ENCODE results near the gene GEMIN5. TPM values are rescaled to one million over a fixed set of nuclear protein-coding genes. Genes with fewer than 3 reads are reported as not detected.

GEMIN5 gene
- total RNA-seq, 1 donor from 2014 or later, result 13.9 TPM

DNA sequence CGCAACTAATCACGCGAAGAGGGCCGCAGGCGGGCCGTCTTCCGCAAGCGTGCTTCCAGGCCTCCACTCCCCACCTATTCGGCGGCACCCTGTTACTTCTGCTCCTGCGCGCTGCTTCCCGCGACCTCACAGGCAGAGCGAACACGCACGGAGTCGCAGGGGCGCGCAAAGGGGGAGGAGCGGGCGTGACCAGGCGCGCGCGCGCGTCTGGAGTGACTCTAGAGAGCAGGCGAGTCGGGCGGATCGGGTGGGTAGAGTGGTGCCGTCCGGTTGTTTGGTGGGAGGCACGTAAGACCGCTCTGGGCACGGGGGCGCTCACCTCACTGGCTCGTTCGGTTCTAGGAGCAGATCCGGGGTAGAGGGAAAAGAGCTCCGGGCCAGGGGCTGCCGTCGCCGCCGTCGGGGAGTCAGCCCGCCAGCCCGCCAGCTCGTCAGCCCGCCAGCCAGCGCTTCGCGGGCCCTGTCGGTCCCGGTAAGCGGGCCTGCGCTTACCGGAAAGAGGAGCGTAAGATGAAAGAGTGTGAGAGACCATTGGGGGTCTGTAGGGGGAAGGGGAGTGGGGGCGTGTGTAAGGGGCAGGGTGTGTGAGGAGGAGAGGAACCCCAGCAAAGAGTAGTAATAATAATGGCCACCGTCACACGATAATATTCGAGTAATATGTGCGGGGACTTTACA, 79.6 kb downstream of the GEMIN5 start, which contains the start of gene CNOT8:
CNOT8 (plus strand) TSS at position 331 of the 675 bp plus-strand sequence. CDS start 4,652 bp downstream, outside the sequence.
- H3K9me3 Mint-ChIP-seq (ENCODE audit: unreplicated experiment), result peaks cover 11% of the 10 kb centered on the region
- DNase-seq, result peak; percentile 98
- H3K27me3 Mint-ChIP-seq (ENCODE audit: unreplicated experiment), result peaks cover 14% of the 10 kb centered on the region
- no peaks in the 10 kb centered on the region for H3K36me3 Mint-ChIP-seq (ENCODE audit: unreplicated experiment)
- peak within 1 kb of the TSS; percentile 98 for H3K4me3 Mint-ChIP-seq (ENCODE audit: unreplicated experiment)
- no peak for TF ChIP-seq CTCF (IDR thresholded peaks at IDR 0.05; ENCODE audit: partially characterized antibody, unreplicated experiment)
- peaks cover 17% of the 10 kb centered on the region for H3K4me1 Mint-ChIP-seq (ENCODE audit: low read depth, unreplicated experiment)
- peak within 1 kb of the TSS; percentile 94 for H3K27ac Mint-ChIP-seq (ENCODE audit: unreplicated experiment)

- Mint-ChIP-seq H3K27me3 (ENCODE audit: unreplicated experiment) (peaks cover 14% of the 10 kb centered on the region), H3K36me3 (ENCODE audit: unreplicated experiment) (no peaks in the 10 kb centered on the region), H3K4me1 (ENCODE audit: low read depth, unreplicated experiment) (peaks cover 16% of the 10 kb centered on the region), H3K9me3 (ENCODE audit: unreplicated experiment) (peaks cover 11% of the 10 kb centered on the region), H3K27ac (ENCODE audit: unreplicated experiment) (peak overlapping the region; percentile 94), H3K4me3 (ENCODE audit: unreplicated experiment) (peak overlapping the region; percentile 98)
- TF ChIP-seq CTCF (IDR thresholded peaks at IDR 0.05; ENCODE audit: partially characterized antibody, unreplicated experiment), result peak; percentile 23
- DNase-seq, result peak; percentile 94
Observed at GRCh38 chr5:154857530-154858296, 80.3 kb downstream of the GEMIN5 start.

DNA sequence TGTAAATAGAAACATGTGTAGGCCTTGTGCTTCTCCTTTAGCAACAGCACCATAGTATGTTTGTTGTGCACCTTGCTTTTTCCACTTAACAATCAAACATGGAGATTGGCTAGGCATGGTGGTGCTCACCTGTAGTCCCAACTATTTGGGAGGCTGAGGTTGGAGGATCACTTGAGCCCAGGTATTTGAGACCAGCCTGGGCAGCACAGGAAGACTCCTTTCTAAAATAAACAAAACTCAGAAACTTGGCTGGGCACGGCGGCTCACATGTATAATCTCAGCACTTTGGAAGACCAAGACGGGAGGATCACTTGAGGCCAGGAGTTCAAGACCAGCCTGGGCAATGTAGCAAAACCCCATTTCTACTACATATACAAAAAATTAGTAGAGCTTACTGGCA, 86.7 kb downstream of the GEMIN5 start:
- no peaks in the 10 kb centered on the region for H3K36me3 Mint-ChIP-seq (ENCODE audit: unreplicated experiment)
- no peaks in the 10 kb centered on the region for H3K27me3 Mint-ChIP-seq (ENCODE audit: unreplicated experiment)
- no peak overlapping the region for H3K27ac Mint-ChIP-seq (ENCODE audit: unreplicated experiment)
- H3K4me1 Mint-ChIP-seq (ENCODE audit: low read depth, unreplicated experiment), result peaks cover 5% of the 10 kb centered on the region
- no peak for DNase-seq
- H3K9me3 Mint-ChIP-seq (ENCODE audit: unreplicated experiment), result peaks cover 3% of the 10 kb centered on the region
- TF ChIP-seq CTCF (IDR thresholded peaks at IDR 0.05; ENCODE audit: partially characterized antibody, unreplicated experiment), result no peak
- H3K4me3 Mint-ChIP-seq (ENCODE audit: unreplicated experiment), result no peak overlapping the region

DNA sequence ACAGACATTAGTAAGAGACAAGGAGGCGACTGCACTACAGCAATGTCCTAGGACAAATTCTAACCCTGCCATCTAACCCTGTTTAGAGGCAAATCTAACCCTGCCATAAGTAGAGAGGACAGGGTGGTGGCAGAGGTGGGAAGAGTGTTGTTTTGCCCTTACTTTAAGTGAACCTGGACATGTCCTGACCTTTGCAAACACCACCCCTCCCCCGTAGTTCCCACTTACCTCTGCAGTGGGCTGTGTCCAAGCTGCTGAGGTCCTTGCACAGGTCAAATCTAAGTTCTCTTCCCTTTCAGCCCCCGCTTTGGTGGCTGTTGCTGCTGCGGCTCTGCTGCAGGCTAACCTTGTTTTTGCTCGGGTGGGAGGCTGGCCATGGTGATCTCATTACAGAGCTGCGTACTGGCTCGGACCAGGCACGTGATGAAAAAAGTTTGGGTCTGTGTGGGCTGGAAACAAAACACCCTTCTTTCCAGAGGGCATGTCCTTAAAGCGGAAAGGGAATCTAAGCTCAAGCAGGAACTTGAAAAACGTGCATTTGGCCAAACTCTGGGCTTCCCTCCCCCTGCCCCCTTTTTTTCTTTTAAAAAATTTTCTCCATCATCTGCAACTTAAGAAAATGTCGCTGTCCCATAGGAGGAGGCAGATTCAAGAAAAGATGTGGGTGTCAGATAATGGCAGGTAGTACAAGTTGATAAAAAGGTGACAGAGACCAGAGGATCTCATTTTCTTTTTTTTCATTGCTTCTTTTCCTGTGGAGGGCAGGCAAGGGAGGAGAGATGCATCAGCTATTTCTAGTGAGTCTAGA, 87.6 kb downstream of the GEMIN5 start, which contains the start of gene FAXDC2:
FAXDC2 (minus strand) TSS at position 349 of the 808 bp plus-strand sequence. CDS start 12,425 bp downstream, outside the sequence.
- no peak within 1 kb of the TSS for H3K27ac Mint-ChIP-seq (ENCODE audit: unreplicated experiment)
- no peak within 1 kb of the TSS for H3K4me3 Mint-ChIP-seq (ENCODE audit: unreplicated experiment)
- no peaks in the 10 kb centered on the region for H3K36me3 Mint-ChIP-seq (ENCODE audit: unreplicated experiment)
- H3K27me3 Mint-ChIP-seq (ENCODE audit: unreplicated experiment), result no peaks in the 10 kb centered on the region
- peaks cover 5% of the 10 kb centered on the region for H3K4me1 Mint-ChIP-seq (ENCODE audit: low read depth, unreplicated experiment)
- peaks cover 2% of the 10 kb centered on the region for H3K9me3 Mint-ChIP-seq (ENCODE audit: unreplicated experiment)
- TF ChIP-seq CTCF (IDR thresholded peaks at IDR 0.05; ENCODE audit: partially characterized antibody, unreplicated experiment), result no peak
- DNase-seq, result no peak

Data from glutamatergic neuron (in vitro differentiated cells).